AG04450 (cell line): ENCODE data around the gene MAML2. TPM values are rescaled to one million over a fixed set of nuclear protein-coding genes. Genes with fewer than 3 reads are reported as not detected.

Experiments used
- CTCF ChIA-PET: fragments of 300-600, 350-600 bp; formaldehyde crosslinking; extraction: SDS; loops from one replicate; lab custom pipeline; 2022; ENCODE audit warnings: antibody characterized with exemption, inconsistent platforms; lab: Charles Lee
- POLR2A ChIA-PET: fragments of 350-600 bp; formaldehyde crosslinking; extraction: SDS; loops from one replicate; lab custom pipeline; 2021; ENCODE audit warnings: antibody characterized with exemption, inconsistent platforms; lab: Yijun Ruan, JAX
- DNase-seq: peaks from one replicate; pipeline ENCODE4 v3.0.0-alpha.2; 2011; ENCODE audit warnings: low read depth, low spot score
- H3K27ac ChIP-seq: one replicate; pipeline ENCODE4 v1.5.1; 2012; ENCODE audit warnings: low read depth, low read length, control low read depth
- H3K27me3 ChIP-seq: one replicate; pipeline ENCODE4 v1.6.0; 2012; ENCODE audit warnings: low read length; ENCODE audit not compliant: control insufficient read depth, insufficient read depth
- H3K4me3 ChIP-seq: 2 replicates; pipeline ENCODE4 v1.5.1; 2011; ENCODE audit warnings: mild to moderate bottlenecking, low read depth, low read length, control low read depth
- H3K9me3 ChIP-seq: 2 replicates; pipeline ENCODE4 v1.5.1; 2012; ENCODE audit warnings: low read length; ENCODE audit not compliant: control insufficient read depth, insufficient read depth
- polyA plus RNA-seq: library from polyadenylated mRNA; depleted of rRNA; stranded (reverse); fragments of >200 nt; gene quantifications from 2 replicates; pipeline ENCODE4 v1.2.3, GENCODE V29; 2011
- TF ChIP-seq, protein P1 (sequence below): IDR thresholded peaks from 2 replicates; pipeline ENCODE4 v1.5.1; 2011; ENCODE audit warnings: low read depth, low read length, control low read depth, inconsistent platforms

The MAML2 gene
- polyA plus RNA-seq, 1 experiment = 23.0 TPM

DNA sequence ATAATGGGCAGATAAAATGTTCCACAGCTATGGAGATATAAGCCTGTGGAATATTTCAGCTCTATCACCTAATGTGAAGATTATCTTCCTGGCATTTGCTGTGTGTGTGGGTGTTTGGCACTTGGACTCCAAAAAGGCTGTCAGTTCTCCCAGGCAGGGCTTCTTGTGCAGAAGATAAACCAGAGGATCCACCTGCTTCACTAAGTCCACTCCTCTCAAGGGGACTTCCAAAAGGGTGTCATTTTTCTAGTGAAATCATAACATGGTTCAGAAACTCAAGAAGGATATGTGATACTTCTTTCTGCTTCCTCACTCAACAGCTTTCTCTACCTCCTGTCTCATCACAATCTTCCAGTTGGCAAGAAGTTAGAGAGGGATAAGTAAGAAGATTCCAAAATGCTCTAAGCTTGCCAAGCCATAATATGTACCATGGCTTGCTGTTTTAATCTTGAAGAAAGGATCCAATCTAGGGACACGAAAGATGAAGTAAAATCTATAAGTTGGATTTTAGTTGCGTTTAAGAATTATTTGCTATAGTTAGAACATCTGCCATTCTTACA, 212.9 kb downstream of the MAML2 start:
- ChIA-PET CTCF (interaction anchor here (0.8 kb wide), 1 partner anchor 165 kb away, joined by 3 read pairs; no protein-coding TSS in a partner anchor), POLR2A (no interaction called here)
- H3K27me3 ChIP-seq = no peaks in the 10 kb centered on the region
- no peak overlapping the region for H3K27ac ChIP-seq
- no peak overlapping the region for H3K4me3 ChIP-seq
- no peak for DNase-seq
- no peaks in the 10 kb centered on the region for H3K9me3 ChIP-seq
- TF ChIP-seq, protein P1, sequence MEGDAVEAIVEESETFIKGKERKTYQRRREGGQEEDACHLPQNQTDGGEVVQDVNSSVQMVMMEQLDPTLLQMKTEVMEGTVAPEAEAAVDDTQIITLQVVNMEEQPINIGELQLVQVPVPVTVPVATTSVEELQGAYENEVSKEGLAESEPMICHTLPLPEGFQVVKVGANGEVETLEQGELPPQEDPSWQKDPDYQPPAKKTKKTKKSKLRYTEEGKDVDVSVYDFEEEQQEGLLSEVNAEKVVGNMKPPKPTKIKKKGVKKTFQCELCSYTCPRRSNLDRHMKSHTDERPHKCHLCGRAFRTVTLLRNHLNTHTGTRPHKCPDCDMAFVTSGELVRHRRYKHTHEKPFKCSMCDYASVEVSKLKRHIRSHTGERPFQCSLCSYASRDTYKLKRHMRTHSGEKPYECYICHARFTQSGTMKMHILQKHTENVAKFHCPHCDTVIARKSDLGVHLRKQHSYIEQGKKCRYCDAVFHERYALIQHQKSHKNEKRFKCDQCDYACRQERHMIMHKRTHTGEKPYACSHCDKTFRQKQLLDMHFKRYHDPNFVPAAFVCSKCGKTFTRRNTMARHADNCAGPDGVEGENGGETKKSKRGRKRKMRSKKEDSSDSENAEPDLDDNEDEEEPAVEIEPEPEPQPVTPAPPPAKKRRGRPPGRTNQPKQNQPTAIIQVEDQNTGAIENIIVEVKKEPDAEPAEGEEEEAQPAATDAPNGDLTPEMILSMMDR = no peak

DNA sequence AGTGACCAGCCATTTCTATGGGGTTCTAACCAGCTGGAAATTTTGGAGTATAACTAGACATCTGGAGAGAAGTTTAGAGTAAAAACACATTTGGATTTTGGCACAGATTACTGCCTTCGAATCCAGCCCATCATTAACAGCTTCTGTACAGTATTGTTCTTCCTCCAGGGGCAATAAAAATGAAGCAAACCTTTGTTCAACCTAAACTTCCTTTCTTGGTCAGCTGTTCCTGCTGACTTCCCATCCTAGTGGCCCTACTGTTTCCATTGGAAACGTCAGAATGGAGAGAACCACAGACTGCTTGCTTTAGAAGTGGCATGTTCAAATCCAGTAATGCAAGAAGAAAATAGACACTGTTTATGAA, 215.4 kb downstream of the MAML2 start:
- no peak overlapping the region for H3K27ac ChIP-seq
- no peaks in the 10 kb centered on the region for H3K27me3 ChIP-seq
- DNase-seq = no peak
- H3K9me3 ChIP-seq = no peaks in the 10 kb centered on the region
- TF ChIP-seq, protein P1 = no peak
- ChIA-PET CTCF (no interaction called here), POLR2A (no interaction called here)
- H3K4me3 ChIP-seq = no peak overlapping the region

DNA sequence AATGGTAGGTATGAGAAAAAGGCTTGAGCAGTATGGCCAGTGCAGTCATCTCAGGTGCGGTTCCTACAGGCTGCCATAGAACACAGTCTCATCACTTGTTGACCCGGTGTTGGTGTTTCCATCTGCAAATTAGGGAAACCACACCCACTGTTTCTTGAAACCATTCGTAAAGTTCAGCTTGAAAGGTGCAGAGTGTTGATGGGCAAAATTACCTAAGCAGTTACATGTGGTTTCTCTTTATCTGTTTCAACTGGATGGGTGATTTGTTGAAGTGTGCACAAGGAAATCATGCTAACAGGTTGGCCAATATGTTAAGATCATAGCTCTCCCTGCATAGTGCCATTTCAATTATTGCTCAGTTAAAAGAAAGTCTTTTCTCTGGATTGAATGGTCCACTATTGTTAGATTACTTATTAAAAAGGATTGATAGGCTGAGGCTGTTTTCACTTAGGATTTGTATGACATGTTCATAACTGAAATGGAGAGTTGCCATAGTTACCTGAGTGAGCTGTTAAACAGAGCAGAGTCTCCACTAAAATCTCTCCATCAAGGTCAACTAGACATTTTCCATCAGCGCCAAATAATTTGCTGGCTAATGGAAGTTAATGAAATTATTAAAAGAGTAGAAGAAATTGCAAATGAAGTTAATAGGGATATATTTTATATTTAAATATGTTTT, 215.9 kb downstream of the MAML2 start:
- ChIA-PET CTCF (no interaction called here), POLR2A (interaction anchor here (0.6 kb wide), 1 partner anchor 33 kb away, joined by 3 read pairs; no protein-coding TSS in a partner anchor)
- Histone ChIP-seq H3K27ac (no peak overlapping the region), H3K27me3 (no peaks in the 10 kb centered on the region), H3K9me3 (no peaks in the 10 kb centered on the region), H3K4me3 (no peak overlapping the region)
- TF ChIP-seq, protein P1 = no peak
- DNase-seq = no peak

DNA sequence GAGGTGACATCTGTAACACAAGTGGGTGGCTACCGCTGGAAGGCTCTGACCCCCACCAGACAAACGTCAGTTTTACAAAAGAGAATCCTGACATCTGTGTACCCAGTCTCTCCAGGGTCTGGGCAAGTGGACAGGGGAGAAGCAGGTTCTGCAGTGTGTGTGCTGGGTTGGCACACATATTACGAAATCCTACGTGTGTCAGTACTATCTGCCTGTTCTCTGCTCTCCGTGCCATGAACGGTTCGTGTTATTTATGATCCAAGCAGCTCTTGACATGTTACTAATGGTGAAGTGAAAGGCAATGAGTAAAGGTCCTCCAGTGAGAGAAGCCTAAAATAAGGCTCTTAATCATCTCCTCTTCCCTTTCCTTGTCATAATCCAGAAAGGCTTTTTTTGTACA, 217.6 kb downstream of the MAML2 start:
- CTCF ChIA-PET = interaction anchor here (1.3 kb wide), 1 partner anchor 218 kb away, joined by 4 read pairs; the partner anchor contains the start of gene MAML2
- H3K9me3 ChIP-seq = no peaks in the 10 kb centered on the region

More for the DNA sequence above, 217.6 kb downstream of the MAML2 start:
- H3K4me3 ChIP-seq = no peak overlapping the region
- DNase-seq = no peak
- TF ChIP-seq, protein P1 = no peak
- POLR2A ChIA-PET = no interaction called here
- no peak overlapping the region for H3K27ac ChIP-seq
- H3K27me3 ChIP-seq = no peaks in the 10 kb centered on the region
